H9 (cell line): ENCODE measurements around the gene SLC2A9. TPM values are rescaled to one million over a fixed set of nuclear protein-coding genes. Genes with fewer than 3 reads are reported as not detected.

Source experiments
- DNase-seq: peaks from one replicate; pipeline ENCODE4 v3.0.0-alpha.2; 2017
- H2AFZ ChIP-seq: one replicate; pipeline ENCODE4 v1.6.1; 2013; ENCODE audit warnings: mild to moderate bottlenecking, low read length, control low read depth, moderate library complexity
- H2AK5ac ChIP-seq: 2 replicates; pipeline ENCODE4 v1.6.1; 2013; ENCODE audit warnings: low read length, control low read depth, mixed read lengths; ENCODE audit not compliant: insufficient read length
- H2BK120ac ChIP-seq: one replicate; pipeline ENCODE4 v1.6.1; 2013; ENCODE audit warnings: low read depth, mild to moderate bottlenecking, low read length, control low read depth, inconsistent platforms; ENCODE audit not compliant: poor library complexity, severe bottlenecking
- H2BK12ac ChIP-seq: 2 replicates; pipeline ENCODE4 v1.6.1; 2013; ENCODE audit warnings: low read length, control low read depth, mixed read lengths, low read depth; ENCODE audit not compliant: insufficient read length
- H2BK15ac ChIP-seq: 2 replicates; pipeline ENCODE4 v1.6.1; 2013; ENCODE audit warnings: low read depth, low read length, control low read depth
- H2BK20ac ChIP-seq: one replicate; pipeline ENCODE4 v1.6.1; 2013; ENCODE audit warnings: low read depth, mild to moderate bottlenecking, low read length, control low read depth, inconsistent platforms; ENCODE audit not compliant: poor library complexity, severe bottlenecking
- H2BK5ac ChIP-seq: 2 replicates; pipeline ENCODE4 v1.6.1; 2013; ENCODE audit warnings: low read length, control low read depth, mixed read lengths; ENCODE audit not compliant: insufficient read length
- H3K14ac ChIP-seq: 2 replicates; pipeline ENCODE4 v1.6.1; 2013; ENCODE audit warnings: low read length, control low read depth; ENCODE audit not compliant: insufficient read depth
- H3K18ac ChIP-seq: 2 replicates; pipeline ENCODE4 v1.6.1; 2013; ENCODE audit warnings: low read depth, mild to moderate bottlenecking, mixed read lengths, low read length, control low read depth; ENCODE audit not compliant: insufficient read length
- H3K23ac ChIP-seq: 2 replicates; pipeline ENCODE4 v1.6.1; 2013; ENCODE audit warnings: low read length, control low read depth, mixed read lengths, low read depth; ENCODE audit not compliant: insufficient read length
- H3K23me2 ChIP-seq: 2 replicates; pipeline ENCODE4 v1.6.1; 2013; ENCODE audit warnings: low read depth, mild to moderate bottlenecking, mixed read lengths, low read length, control low read depth; ENCODE audit not compliant: insufficient read length, poor library complexity, severe bottlenecking
- H3K27ac ChIP-seq: 2 replicates; pipeline ENCODE4 v1.5.1; 2013; ENCODE audit warnings: low read length, control low read depth, mixed read lengths, low read depth; ENCODE audit not compliant: insufficient read length
- H3K27me3 ChIP-seq: 2 replicates; pipeline ENCODE4 v1.6.1; 2013; ENCODE audit warnings: low read length, control low read depth, inconsistent platforms; ENCODE audit not compliant: insufficient read depth
- H3K4ac ChIP-seq: 2 replicates; pipeline ENCODE4 v1.6.1; 2013; ENCODE audit warnings: low read depth, mild to moderate bottlenecking, control low read depth, inconsistent platforms, low read length, moderate library complexity
- H3K4me1 ChIP-seq: 2 replicates; pipeline ENCODE4 v1.6.1; 2013; ENCODE audit warnings: low read length, control low read depth, inconsistent platforms; ENCODE audit not compliant: insufficient read depth
- H3K4me2 ChIP-seq: 2 replicates; pipeline ENCODE4 v1.6.1; 2013; ENCODE audit warnings: low read length, control low read depth, mixed read lengths; ENCODE audit not compliant: insufficient read length, insufficient read depth
- H3K56ac ChIP-seq: 2 replicates; pipeline ENCODE4 v1.6.1; 2013; ENCODE audit warnings: low read depth, mild to moderate bottlenecking, mixed read lengths, low read length, control low read depth; ENCODE audit not compliant: insufficient read length
- H3K79me1 ChIP-seq: 2 replicates; pipeline ENCODE4 v1.6.1; 2013; ENCODE audit warnings: low read depth, mild to moderate bottlenecking, moderate library complexity, low read length, control low read depth, inconsistent platforms; ENCODE audit not compliant: insufficient read depth, poor library complexity, severe bottlenecking
- H3K79me2 ChIP-seq: 2 replicates; pipeline ENCODE4 v1.6.1; 2013; ENCODE audit warnings: low read length, control low read depth, inconsistent platforms; ENCODE audit not compliant: insufficient read depth
- H3K9ac ChIP-seq: 2 replicates; pipeline ENCODE4 v1.6.1; 2013; ENCODE audit warnings: low read length, control low read depth, mixed read lengths; ENCODE audit not compliant: insufficient read length; ENCODE audit errors: extremely low read depth
- H3K9me3 ChIP-seq: one replicate; pipeline ENCODE4 v1.6.1; 2013; ENCODE audit warnings: low read depth, low read length, inconsistent platforms; ENCODE audit not compliant: control insufficient read depth
- H3T11ph ChIP-seq: one replicate; pipeline ENCODE4 v1.6.1; 2013; ENCODE audit warnings: mild to moderate bottlenecking, low read length, control low read depth, inconsistent platforms
- H4K20me1 ChIP-seq: one replicate; pipeline ENCODE4 v1.6.1; 2013; ENCODE audit not compliant: control insufficient read depth, insufficient read length, insufficient read depth
- H4K5ac ChIP-seq: 2 replicates; pipeline ENCODE4 v1.6.1; 2013; ENCODE audit warnings: low read depth, mild to moderate bottlenecking, mixed read lengths, low read length, control low read depth; ENCODE audit not compliant: insufficient read length
- H4K8ac ChIP-seq: replicated peaks from 2 replicates; pipeline ENCODE4 v1.6.1; 2013; ENCODE audit warnings: low read length, control low read depth, mixed read lengths, low read depth; ENCODE audit not compliant: insufficient read length
- H4K91ac ChIP-seq: 2 replicates; pipeline ENCODE4 v1.6.1; 2013; ENCODE audit warnings: low read depth, mild to moderate bottlenecking, moderate library complexity, mixed read lengths, low read length, control low read depth; ENCODE audit not compliant: insufficient read length
- H3K27ac Mint-ChIP-seq, 3 experiments: 2 replicates in 2 of 3; 3 replicates in 1 of 3; pipeline ENCODE4 v1.8.0; 2020 to 2021; ENCODE audit warnings: mixed read lengths in 3 of 3, mild to moderate bottlenecking in 1 of 3, moderate library complexity in 1 of 3
- H3K27me3 Mint-ChIP-seq: 2 replicates; pipeline ENCODE4 v1.8.0; 2021; ENCODE audit warnings: low read depth, mild to moderate bottlenecking, moderate library complexity, mixed read lengths
- H3K36me3 Mint-ChIP-seq, 3 experiments: 2 replicates in 2 of 3; 3 replicates in 1 of 3; pipeline ENCODE4 v1.8.0; 2020 to 2021; ENCODE audit warnings: low read depth in 3 of 3, mixed read lengths in 3 of 3; ENCODE audit not compliant: insufficient read depth in 1 of 3
- H3K4me1 Mint-ChIP-seq, 2 experiments: 2 replicates each; pipeline ENCODE4 v1.8.0; 2020; ENCODE audit warnings: mixed read lengths in 2 of 2
- H3K4me3 Mint-ChIP-seq, 2 experiments: 2 replicates in 1 of 2; 3 replicates in 1 of 2; pipeline ENCODE4 v1.8.0; 2020 to 2021; ENCODE audit warnings: mild to moderate bottlenecking in 2 of 2, mixed read lengths in 2 of 2, moderate library complexity in 1 of 2
- H3K9me3 Mint-ChIP-seq, 2 experiments: 2 replicates in 1 of 2; 3 replicates in 1 of 2; pipeline ENCODE4 v1.8.0; 2020; ENCODE audit warnings: mild to moderate bottlenecking in 2 of 2, mixed read lengths in 2 of 2, moderate library complexity in 1 of 2
- CTCF ChIP-seq: fragments of 200-600 bp; sonication (generic); conservative IDR thresholded peaks from 3 replicates; pipeline ENCODE4 v1.8.0; 2021; ENCODE audit warnings: antibody characterized with exemption, mild to moderate bottlenecking
- WGBS: extraction: QIAGEN DNeasy Blood & Tissue Kit; methylation state at CpG from one replicate; pipeline ENCODE4 v1.1.7; 2013; ENCODE audit warnings: missing lambda C conversion rate, low lambda C conversion rate, mixed read lengths; ENCODE audit not compliant: insufficient read length; ENCODE audit errors: extremely low coverage; 5-methylcytosine and 5-hydroxymethylcytosine counted together
- total RNA-seq: library from RNA; stranded (reverse); gene quantifications from 2 replicates; pipeline ENCODE4 v1.2.1, GENCODE V29; 2021

SLC2A9 gene
- total RNA-seq, 1 experiment from 2014 or later = 0.79 TPM

- Mint-ChIP-seq H3K27ac (no peak overlapping the region), H3K4me1 (peaks cover 5 to 6% of the 10 kb centered on the region in 2 experiments; a peak in 3 of 4 replicates), H3K9me3 (peaks cover 0 to 2% of the 10 kb centered on the region in 2 experiments; a peak in 1 of 5 replicates), H3K36me3 (no peaks in the 10 kb centered on the region; a peak in 1 of 7 replicates), H3K4me3 (no peak overlapping the region), H3K27me3 (peaks cover 4% of the 10 kb centered on the region)
- H3K14ac ChIP-seq = no peak overlapping the region
- no peak overlapping the region for H3K4ac ChIP-seq
- no peaks in the 10 kb centered on the region for H3K79me1 ChIP-seq
- H3K56ac ChIP-seq = no peak overlapping the region
- H2AK5ac ChIP-seq = no peak overlapping the region
- no peak overlapping the region for H2BK120ac ChIP-seq
- no peaks in the 10 kb centered on the region for H3K4me1 ChIP-seq
- H2BK12ac ChIP-seq = no peak overlapping the region
- H3K79me2 ChIP-seq = no peaks in the 10 kb centered on the region
- H2AFZ ChIP-seq = no peak overlapping the region
- H3T11ph ChIP-seq = no peak overlapping the region
- H3K27ac ChIP-seq = no peak overlapping the region
- H2BK5ac ChIP-seq = no peak overlapping the region
- no peak overlapping the region for H2BK20ac ChIP-seq
- no peaks in the 10 kb centered on the region for H3K27me3 ChIP-seq
- H3K9me3 ChIP-seq = no peaks in the 10 kb centered on the region
- TF ChIP-seq CTCF = no peak
- no peak overlapping the region for H3K23ac ChIP-seq
- H4K20me1 ChIP-seq = no peaks in the 10 kb centered on the region
- no peak overlapping the region for H3K9ac ChIP-seq
- H3K4me2 ChIP-seq = no peak overlapping the region
- no peak for DNase-seq
- H2BK15ac ChIP-seq = no peak overlapping the region
- no peak overlapping the region for H4K91ac ChIP-seq
- no CpG with 5 or more reads among the region's 5 CpGs for WGBS
- H3K23me2 ChIP-seq = no peaks in the 10 kb centered on the region
- no peak overlapping the region for H3K18ac ChIP-seq
- no peak overlapping the region for H4K5ac ChIP-seq
- H4K8ac ChIP-seq = no peak overlapping the region
Observed at GRCh38 chr4:9833421-9833820, 187.9 kb downstream of the SLC2A9 start.
